SW480 (cell line): ENCODE data around the gene ADCY1.

ENCODE experiments used
- DNase-seq: peaks from one replicate; pipeline ENCODE4 v3.0.0-alpha.2; 2016; ENCODE audit warnings: low spot score

Gene ADCY1

GRCh38 chr7:45625067-45625466 is 50.9 kb downstream of the ADCY1 start:
- no peak for DNase-seq

- peak; percentile 73 for DNase-seq
Measured at GRCh38 chr7:45625714-45626440, 51.7 kb downstream of the ADCY1 start.

DNA sequence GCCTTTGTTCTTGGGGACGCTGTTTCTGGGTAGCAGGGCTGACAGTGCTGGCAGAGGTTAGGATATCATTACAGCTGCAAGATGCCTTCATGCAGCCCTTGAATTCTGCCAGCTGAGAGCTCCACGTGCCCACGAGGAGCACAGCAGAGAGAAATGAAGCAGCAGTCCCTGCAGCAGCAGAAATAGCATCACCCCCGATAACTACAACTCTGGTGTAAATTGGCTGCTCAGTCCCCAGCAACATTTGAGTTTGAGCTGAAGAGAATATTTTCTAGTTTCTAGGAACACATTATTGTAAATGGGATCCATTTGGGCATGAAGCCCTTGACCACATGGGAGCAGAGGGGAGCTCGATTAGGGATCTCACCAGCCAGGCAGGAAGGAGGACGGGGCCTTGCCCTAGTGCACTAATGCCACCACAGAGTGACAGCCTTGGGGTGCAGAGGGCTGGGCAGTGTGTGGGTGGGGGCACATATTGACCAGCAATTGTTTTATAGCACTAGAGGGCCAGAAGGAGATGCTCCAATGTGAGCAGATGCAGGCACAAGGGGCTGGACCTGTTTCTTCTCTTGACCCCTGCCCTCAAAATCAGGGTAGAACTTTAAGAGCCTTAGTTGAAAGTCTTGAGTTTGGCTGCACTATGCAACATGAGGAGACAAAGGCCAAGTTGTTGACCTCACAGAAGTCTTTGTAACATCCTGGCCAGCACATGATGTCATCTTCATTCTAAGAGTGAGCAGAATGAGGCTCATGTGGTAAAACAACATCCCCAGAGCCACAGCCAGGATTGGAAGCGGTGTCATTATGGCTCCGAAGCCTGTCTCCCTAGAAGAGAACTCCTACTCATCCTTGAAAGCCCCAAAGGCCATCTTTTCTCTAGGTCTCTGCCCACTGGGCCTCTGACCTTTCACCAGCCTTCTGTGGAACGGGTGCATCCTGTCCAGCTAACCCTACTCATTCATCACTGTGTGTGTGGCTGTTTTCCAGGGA is 52.6 kb downstream of the ADCY1 start:
- no peak for DNase-seq

- no peak for DNase-seq
Measured at GRCh38 chr7:45627691-45628456, 53.7 kb downstream of the ADCY1 start.

- DNase-seq: no peak
Measured at GRCh38 chr7:45631569-45631968, 57.4 kb downstream of the ADCY1 start.

DNA sequence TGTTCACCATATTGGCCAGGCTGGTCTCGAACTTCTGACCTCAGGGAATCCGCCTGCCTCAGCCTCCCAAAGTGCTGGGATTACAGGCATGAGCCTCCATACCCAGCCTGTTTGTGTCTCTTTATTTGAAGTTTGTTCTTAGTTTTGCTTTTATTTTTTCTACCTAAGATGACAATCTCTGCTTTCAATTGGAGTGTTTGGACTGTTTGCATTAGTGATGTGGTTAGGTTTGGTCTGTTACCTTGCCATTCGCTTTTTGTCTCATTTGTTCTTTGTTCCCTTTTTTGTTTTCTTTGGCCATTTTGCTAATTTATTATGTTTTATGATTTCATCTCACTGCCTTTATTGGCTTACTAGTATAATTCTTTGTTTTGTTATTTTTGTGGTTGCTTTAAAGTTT is 62.6 kb downstream of the ADCY1 start:
- no peak for DNase-seq

GRCh38 chr7:45638916-45639315 is 64.7 kb downstream of the ADCY1 start:
- DNase-seq: no peak

DNA sequence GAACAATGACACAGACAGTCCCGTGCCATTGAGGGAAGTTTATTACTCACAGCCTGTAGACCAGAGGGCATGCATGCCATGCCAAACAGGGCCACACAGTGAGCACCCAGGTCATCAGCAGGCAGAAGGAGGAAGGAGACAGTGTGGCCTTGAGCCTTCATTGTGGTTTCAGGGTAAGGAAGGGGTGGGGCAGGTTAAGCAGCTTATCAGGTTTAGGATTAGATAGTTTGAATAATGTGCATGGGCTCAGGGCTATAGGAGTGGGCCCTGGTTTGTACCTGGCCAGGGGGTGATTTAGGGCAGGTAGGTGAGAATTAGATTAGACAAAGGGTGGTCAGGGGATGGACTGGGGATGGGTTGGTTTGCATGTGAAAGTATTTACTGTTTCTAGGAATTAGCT is 67.9 kb downstream of the ADCY1 start:
- DNase-seq: no peak

GRCh38 chr7:45643630-45644029 is 69.5 kb downstream of the ADCY1 start:
- no peak for DNase-seq

DNA sequence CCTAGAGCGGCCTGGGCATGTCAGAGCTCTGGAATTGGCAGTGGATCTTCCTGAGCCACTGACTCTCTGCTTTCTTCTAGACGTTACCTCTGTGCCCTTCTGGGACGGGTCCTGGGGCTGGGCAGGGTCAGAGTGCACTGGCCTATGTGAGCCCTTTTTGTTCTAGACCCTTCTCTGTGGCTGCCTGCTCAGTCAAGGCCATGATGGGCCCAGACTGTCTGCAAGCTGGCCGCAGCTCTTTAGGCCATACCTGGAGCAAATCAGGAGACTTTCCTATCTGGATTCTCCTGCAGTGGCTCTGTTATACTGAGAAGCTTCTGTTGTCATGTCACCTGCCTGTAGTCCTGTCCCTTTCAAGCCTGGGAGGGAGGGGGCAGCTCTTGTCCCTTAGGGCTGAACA is 70.1 kb downstream of the ADCY1 start:
- DNase-seq: no peak

DNA sequence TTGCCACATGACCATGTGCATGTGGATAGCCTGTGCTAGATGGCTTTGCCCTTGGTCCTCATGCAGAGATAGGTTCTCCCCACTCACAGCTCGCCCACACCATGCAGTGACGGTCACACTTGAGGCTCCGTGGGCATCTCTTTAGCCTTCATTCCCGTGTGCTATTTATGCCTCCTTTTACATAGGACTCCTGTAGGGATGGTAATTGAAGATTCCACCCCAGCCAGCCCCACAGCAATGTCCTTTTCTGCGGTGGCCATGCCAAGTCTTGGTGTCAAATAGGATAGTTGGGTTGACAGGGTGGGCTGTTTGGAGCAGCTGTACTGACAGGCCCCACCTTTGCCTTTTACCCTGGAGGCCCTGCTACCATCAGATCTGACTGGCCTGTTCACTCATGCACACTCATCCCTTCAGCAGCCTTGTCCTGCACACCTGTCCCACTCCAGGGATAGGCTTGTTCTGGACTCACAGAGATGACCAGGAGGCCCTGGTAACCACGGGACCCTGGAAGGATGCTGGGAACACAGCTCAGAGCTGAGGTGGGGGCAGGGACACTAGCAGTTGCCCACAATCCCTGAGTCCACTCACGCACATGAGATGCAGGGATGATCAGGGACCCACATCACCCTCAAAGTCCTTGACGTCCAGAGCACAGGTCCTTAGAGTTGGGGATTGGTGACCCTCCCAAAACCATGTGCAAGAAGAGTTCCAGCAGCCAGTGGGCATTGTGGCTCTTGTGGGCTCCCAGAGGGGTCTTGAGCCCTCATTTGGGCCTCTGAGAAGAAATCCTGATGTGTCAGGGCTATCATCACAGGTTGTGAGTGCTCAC is 71.2 kb downstream of the ADCY1 start:
- no peak for DNase-seq

- no peak for DNase-seq
Measured at GRCh38 chr7:45646207-45646821, 72.1 kb downstream of the ADCY1 start.

DNA sequence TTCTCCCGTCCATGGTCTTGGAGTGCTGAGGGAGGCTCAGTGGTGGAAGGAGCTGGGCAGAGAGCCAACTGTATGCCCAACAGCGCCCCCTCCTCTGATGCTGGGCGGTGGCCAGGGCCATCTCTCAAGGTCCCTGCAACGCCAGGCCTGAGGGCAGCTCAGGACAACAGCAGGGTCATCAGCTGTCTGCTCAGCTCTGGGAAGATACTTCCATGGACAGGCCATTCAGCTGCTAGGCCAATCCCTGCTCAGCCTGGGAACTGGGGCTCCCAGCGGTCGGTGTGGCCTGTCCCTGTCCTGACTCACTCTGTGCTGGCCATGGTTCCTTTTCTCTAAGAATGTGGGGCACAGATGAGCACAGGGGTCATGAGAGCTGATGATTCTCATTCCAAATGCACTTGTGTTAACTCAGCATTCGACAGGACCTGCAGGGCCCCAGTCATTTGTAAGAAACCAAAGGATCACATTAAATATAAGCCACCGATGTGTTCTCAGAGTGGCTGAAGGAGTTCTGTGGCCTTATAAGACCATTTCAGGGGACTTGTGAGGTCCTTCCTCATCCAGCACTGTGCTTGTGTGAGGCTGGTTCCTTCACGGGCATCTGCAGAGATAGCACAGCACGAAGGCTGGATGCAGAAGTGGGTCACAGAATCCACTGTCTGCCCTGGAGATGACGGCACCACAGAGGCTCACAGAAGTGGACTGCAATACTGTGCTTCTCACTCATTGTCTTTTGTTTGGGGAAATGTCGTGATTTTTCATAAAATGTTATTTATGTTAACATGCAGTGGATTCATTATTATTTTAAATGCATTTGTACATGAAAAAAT is 73.0 kb downstream of the ADCY1 start:
- DNase-seq: no peak

- DNase-seq: no peak
Measured at GRCh38 chr7:45647967-45648670, 74.0 kb downstream of the ADCY1 start.

DNA sequence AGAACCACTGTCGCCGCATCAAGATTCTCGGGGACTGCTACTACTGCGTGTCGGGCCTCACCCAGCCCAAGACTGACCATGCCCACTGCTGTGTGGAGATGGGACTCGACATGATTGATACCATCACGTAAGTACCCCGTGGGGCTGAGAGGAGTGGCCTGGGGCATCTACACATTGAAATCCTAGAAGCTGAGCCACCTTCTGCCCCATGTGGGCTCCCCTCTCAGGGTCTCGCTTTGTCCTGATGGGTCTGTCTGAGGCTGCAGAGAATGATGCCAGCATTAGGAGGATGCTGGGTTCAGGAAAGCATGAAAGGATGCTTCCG is 74.5 kb downstream of the ADCY1 start:
- DNase-seq: no peak

DNA sequence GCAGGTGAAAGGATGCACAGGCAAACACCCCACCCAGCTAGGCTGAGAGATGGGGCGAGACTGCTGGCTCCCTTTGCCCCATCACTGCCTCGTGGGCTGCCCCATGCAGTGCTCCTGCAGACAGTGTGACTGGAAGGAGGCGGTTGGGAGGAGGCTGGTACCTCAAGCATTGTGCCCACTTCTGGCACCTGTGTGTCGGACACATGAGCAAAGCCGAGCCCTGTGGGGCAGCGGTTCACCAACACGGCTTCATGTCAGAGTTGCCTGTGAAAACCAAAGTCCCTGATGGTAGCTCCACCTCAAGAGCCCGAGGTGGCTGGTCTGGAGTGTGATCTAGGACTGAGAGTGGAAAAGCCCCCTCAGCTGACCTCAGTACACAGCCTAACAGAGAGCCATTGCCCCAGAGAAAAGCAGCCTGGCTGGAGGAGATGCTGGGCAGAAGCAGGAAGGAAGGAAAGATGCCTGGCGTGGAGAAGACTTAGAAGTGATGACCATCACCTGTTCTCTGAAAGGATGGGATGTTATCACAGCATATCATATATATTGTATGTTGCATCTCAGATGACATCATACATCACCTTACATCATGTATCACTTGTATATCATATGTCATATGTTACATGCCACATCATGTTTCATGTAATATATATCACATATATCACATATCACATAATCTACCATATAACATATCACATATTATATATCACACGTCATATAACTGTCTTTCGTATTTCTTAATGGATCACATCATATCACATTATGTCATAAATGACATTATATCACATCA is 75.6 kb downstream of the ADCY1 start:
- DNase-seq: no peak

DNA sequence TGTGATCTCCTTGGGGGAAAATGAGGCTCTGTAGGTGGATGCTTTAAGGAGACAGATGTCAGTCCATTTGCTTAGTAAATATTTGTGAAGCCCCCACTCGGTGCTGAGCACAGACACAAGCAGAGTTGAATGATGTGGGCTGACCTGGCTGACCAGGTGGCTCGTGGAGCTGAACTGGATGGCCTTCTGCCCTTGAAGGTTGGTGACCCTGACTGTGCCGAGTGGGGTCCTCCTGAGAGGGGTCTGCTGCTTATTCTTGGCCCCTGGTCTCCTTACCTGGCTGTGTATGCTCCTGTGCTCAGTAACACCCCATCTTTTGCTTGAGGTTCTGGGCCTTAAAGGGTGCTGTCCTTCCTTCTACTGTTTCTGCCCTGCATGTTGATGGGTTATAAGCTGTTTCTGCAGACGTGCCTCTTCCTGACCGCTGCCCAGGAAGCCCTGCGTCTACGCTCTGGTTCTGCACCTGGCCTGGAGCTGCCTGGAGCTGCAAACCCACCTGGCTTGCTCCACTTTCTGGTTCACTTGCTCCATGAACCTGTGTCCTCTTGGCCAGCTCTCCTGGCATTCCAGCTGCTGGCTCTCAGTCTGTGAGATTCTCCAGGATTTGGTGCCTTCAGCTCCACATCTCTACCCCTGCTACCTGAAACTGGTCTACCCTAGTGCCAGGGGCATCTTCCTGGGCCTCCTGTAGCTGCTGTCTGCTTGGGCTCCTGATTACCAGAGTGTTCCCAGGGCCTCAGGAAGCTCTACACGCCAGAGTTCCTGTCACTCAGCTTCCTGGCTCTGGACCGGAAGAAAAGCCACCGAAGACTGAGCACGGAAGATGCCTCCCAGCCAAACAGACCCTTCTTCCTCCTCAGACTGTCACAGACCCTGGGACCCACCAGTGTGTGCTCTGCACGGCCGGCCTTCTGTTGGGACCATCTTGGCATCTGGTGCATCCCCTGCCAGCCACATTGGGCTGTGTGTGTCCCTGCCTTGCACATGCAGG is 76.5 kb downstream of the ADCY1 start:
- DNase-seq: no peak

- no peak for DNase-seq
Measured at GRCh38 chr7:45651540-45651939, 77.4 kb downstream of the ADCY1 start.
